Measurements from ENCODE around the gene SPEG. TPM values are rescaled to one million over a fixed set of nuclear protein-coding genes. Genes with fewer than 3 reads are reported as not detected.

The SPEG gene
- polyA plus RNA-seq, 3 donors = not detected

GRCh38 chr2:219461669-219462068 lies 27.0 kb downstream of the SPEG start:
- 91% methylated on average over 14 of the region's 14 CpGs for WGBS (ENCODE audit: insufficient coverage)
- DNase-seq = no peak
- peaks cover 2 to 7% (median 4%) of the 10 kb centered on the region in 3 donors for H3K27me3 Mint-ChIP-seq (ENCODE audit: low read depth in 3 of 3)

GRCh38 chr2:219462349-219462748 lies 27.7 kb downstream of the SPEG start:
- Mint-ChIP-seq H3K36me3 (no peaks in the 10 kb centered on the region), H3K4me1 (no peaks in the 10 kb centered on the region), H3K4me3 (no peak overlapping the region), H3K27ac (no peak overlapping the region), H3K9me3 (peaks cover 0 to 2% (median 0%) of the 10 kb centered on the region in 7 donors), H3K27me3 (ENCODE audit: low read depth in 3 of 3) (peaks cover 2 to 7% (median 7%) of the 10 kb centered on the region in 3 donors)
- no peaks in the 10 kb centered on the region for H4K20me1 ChIP-seq (ENCODE audit: insufficient read depth, low read length)
- no peak for DNase-seq
- intact Hi-C loops (cut with micrococcal nuclease) = loop anchor here in 1 of 2 donors (5.0 kb wide), 1 partner anchor 65 kb away; no protein-coding TSS in a partner anchor
- H3K79me2 ChIP-seq (ENCODE audit: insufficient read depth, low read length) = no peaks in the 10 kb centered on the region
- H3K36me3 ChIP-seq (replicated peaks in 1 of 2; ENCODE audit: control insufficient read depth in 1 of 2, insufficient read depth in 2 of 2, low read length in 2 of 2) = no peaks in the 10 kb centered on the region
- 100% methylated on average over 1 of the region's 9 CpGs for WGBS (ENCODE audit: insufficient coverage)
- no peak overlapping the region for H3K4me3 ChIP-seq (replicated peaks in 1 of 3; ENCODE audit: low read depth in 2 of 3, low read length in 3 of 3)
- TF ChIP-seq, protein P1, sequence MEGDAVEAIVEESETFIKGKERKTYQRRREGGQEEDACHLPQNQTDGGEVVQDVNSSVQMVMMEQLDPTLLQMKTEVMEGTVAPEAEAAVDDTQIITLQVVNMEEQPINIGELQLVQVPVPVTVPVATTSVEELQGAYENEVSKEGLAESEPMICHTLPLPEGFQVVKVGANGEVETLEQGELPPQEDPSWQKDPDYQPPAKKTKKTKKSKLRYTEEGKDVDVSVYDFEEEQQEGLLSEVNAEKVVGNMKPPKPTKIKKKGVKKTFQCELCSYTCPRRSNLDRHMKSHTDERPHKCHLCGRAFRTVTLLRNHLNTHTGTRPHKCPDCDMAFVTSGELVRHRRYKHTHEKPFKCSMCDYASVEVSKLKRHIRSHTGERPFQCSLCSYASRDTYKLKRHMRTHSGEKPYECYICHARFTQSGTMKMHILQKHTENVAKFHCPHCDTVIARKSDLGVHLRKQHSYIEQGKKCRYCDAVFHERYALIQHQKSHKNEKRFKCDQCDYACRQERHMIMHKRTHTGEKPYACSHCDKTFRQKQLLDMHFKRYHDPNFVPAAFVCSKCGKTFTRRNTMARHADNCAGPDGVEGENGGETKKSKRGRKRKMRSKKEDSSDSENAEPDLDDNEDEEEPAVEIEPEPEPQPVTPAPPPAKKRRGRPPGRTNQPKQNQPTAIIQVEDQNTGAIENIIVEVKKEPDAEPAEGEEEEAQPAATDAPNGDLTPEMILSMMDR (IDR thresholded peaks at IDR 0.05) = no peak
- no peaks in the 10 kb centered on the region for H3K27me3 ChIP-seq (ENCODE audit: control insufficient read depth in 2 of 2, insufficient read depth in 2 of 2, low read length in 2 of 2)
- no peaks in the 10 kb centered on the region for H3K4me1 ChIP-seq (ENCODE audit: control insufficient read depth in 1 of 2, insufficient read depth in 2 of 2, low read length in 2 of 2)
- no peak overlapping the region for H3K9ac ChIP-seq (ENCODE audit: insufficient read depth, low read length, poor library complexity, severe bottlenecking)
- H3K27ac ChIP-seq (ENCODE audit: low read depth in 1 of 2, low read length in 2 of 2) = no peak overlapping the region
- no peak overlapping the region for H3K4me2 ChIP-seq (replicated peaks; ENCODE audit: extremely low read depth, low read length, poor library complexity, severe bottlenecking)
- H3K9me3 ChIP-seq (replicated peaks in 1 of 2; ENCODE audit: control insufficient read depth in 1 of 2, insufficient read depth in 1 of 2, low read length in 2 of 2) = no peaks in the 10 kb centered on the region
- no peak overlapping the region for H2AFZ ChIP-seq (ENCODE audit: insufficient read depth, low read depth, low read length, poor library complexity, severe bottlenecking)

More at GRCh38 chr2:219461669-219462068, 27.0 kb downstream of the SPEG start:
- intact Hi-C loops (cut with micrococcal nuclease) = loop anchor here in 1 of 2 donors (5.0 kb wide), 1 partner anchor 66 kb away; no protein-coding TSS in a partner anchor
- H3K36me3 ChIP-seq (replicated peaks in 1 of 2; ENCODE audit: control insufficient read depth in 1 of 2, insufficient read depth in 2 of 2, low read length in 2 of 2) = no peaks in the 10 kb centered on the region
- no peaks in the 10 kb centered on the region for H3K9me3 ChIP-seq (replicated peaks in 1 of 2; ENCODE audit: control insufficient read depth in 1 of 2, insufficient read depth in 1 of 2, low read length in 2 of 2)
- H2AFZ ChIP-seq (ENCODE audit: insufficient read depth, low read depth, low read length, poor library complexity, severe bottlenecking) = no peak overlapping the region
- H3K4me1 ChIP-seq (ENCODE audit: control insufficient read depth in 1 of 2, insufficient read depth in 2 of 2, low read length in 2 of 2) = no peaks in the 10 kb centered on the region
- H3K4me2 ChIP-seq (replicated peaks; ENCODE audit: extremely low read depth, low read length, poor library complexity, severe bottlenecking) = no peak overlapping the region
- H3K4me1 Mint-ChIP-seq = no peaks in the 10 kb centered on the region
- H3K27ac ChIP-seq (ENCODE audit: low read depth in 1 of 2, low read length in 2 of 2) = no peak overlapping the region
- H3K4me3 Mint-ChIP-seq = no peak overlapping the region
- H3K27me3 ChIP-seq (ENCODE audit: control insufficient read depth in 2 of 2, insufficient read depth in 2 of 2, low read length in 2 of 2) = no peaks in the 10 kb centered on the region
- no peak overlapping the region for H3K9ac ChIP-seq (ENCODE audit: insufficient read depth, low read length, poor library complexity, severe bottlenecking)
- no peaks in the 10 kb centered on the region for H4K20me1 ChIP-seq (ENCODE audit: insufficient read depth, low read length)
- TF ChIP-seq, protein P1 (IDR thresholded peaks at IDR 0.05) = no peak
- H3K4me3 ChIP-seq (replicated peaks in 1 of 3; ENCODE audit: low read depth in 2 of 3, low read length in 3 of 3) = no peak overlapping the region
- H3K79me2 ChIP-seq (ENCODE audit: insufficient read depth, low read length) = no peaks in the 10 kb centered on the region
- no peak overlapping the region for H3K27ac Mint-ChIP-seq
- H3K36me3 Mint-ChIP-seq = no peaks in the 10 kb centered on the region
- H3K9me3 Mint-ChIP-seq = peaks cover 0 to 2% (median 0%) of the 10 kb centered on the region in 7 donors
